GM18951 (cell line): ENCODE measurements around the gene LMBR1.
"Not testable (repeated sequence)": the region's sequence is repeated elsewhere in the genome, so short reads cannot be mapped to it uniquely, and the experiment has no call there.

Source experiments
- POLR2A ChIP-seq: IDR thresholded peaks from 4 replicates; pipeline ENCODE4 v1.6.1; 2011; ENCODE audit warnings: mild to moderate bottlenecking; ENCODE audit not compliant: insufficient read length, insufficient read depth; ENCODE audit errors: extremely low read depth
- in situ Hi-C: fragments of 300-500 bp; cut with MboI; formaldehyde crosslinking; loops from one replicate; pipeline ENCODE4 v1.12.0; 2022; ENCODE audit warnings: low sequenced_read_pairs, mixed read lengths, inconsistent platforms; ENCODE audit not compliant: unreplicated experiment

The LMBR1 gene

GRCh38 chr7:156820445-156821063 lies 72.4 kb downstream of the LMBR1 start:
- TF ChIP-seq POLR2A = no peak
- in situ Hi-C loops = no loop called here

- in situ Hi-C loops = loop anchor here (10.0 kb wide), 1 partner anchor 1015 kb away; no protein-coding TSS in a partner anchor
- no peak for TF ChIP-seq POLR2A
These were observed 73.2 kb downstream of the LMBR1 start for GRCh38 chr7:156819733-156820295.

GRCh38 chr7:156818133-156818532 lies 74.8 kb downstream of the LMBR1 start:
- no peak for TF ChIP-seq POLR2A
- in situ Hi-C loops = loop anchor here (10.0 kb wide), 1 partner anchor 1013 kb away; no protein-coding TSS in a partner anchor

GRCh38 chr7:156816943-156817572 lies 75.9 kb downstream of the LMBR1 start:
- no peak for TF ChIP-seq POLR2A
- in situ Hi-C loops = loop anchor here (10.0 kb wide), 1 partner anchor 1012 kb away; no protein-coding TSS in a partner anchor

GRCh38 chr7:156811706-156812105 lies 81.3 kb downstream of the LMBR1 start:
- in situ Hi-C loops = loop anchor here (10.0 kb wide), 1 partner anchor 1007 kb away; no protein-coding TSS in a partner anchor
- TF ChIP-seq POLR2A = no peak

GRCh38 chr7:156803656-156804055 lies 89.3 kb downstream of the LMBR1 start:
- in situ Hi-C loops = not testable (repeated sequence)

GRCh38 chr7:156802214-156802613 lies 90.8 kb downstream of the LMBR1 start:
- TF ChIP-seq POLR2A = no peak
- in situ Hi-C loops = no loop called here

- in situ Hi-C loops = no loop called here
- TF ChIP-seq POLR2A = no peak
These were observed 97.6 kb downstream of the LMBR1 start for GRCh38 chr7:156795415-156795814.

GRCh38 chr7:156793334-156793733 lies 99.6 kb downstream of the LMBR1 start:
- no peak for TF ChIP-seq POLR2A
- in situ Hi-C loops = no loop called here

GRCh38 chr7:156792611-156793010 lies 100.4 kb downstream of the LMBR1 start:
- TF ChIP-seq POLR2A = no peak
- in situ Hi-C loops = no loop called here

GRCh38 chr7:156791241-156791640 lies 101.7 kb downstream of the LMBR1 start:
- TF ChIP-seq POLR2A = no peak
- in situ Hi-C loops = no loop called here

GRCh38 chr7:156790264-156790663 lies 102.7 kb downstream of the LMBR1 start:
- in situ Hi-C loops = no loop called here

GRCh38 chr7:156785998-156786543 lies 106.9 kb downstream of the LMBR1 start:
- TF ChIP-seq POLR2A = no peak
- in situ Hi-C loops = no loop called here

More at GRCh38 chr7:156790264-156790663, 102.7 kb downstream of the LMBR1 start:
- TF ChIP-seq POLR2A = no peak

- in situ Hi-C loops = no loop called here
- TF ChIP-seq POLR2A = no peak
These were observed 109.1 kb downstream of the LMBR1 start for GRCh38 chr7:156783864-156784263.
